A673 (cell line): ENCODE results near the gene TRIM27.

Source experiments
- EZH2 ChIP-seq: fragments of 200-600 bp; sonication (generic); IDR thresholded peaks from 2 replicates; pipeline ENCODE4 v1.6.1; 2017; ENCODE audit warnings: borderline replicate concordance, low read depth, mild to moderate bottlenecking, mixed read lengths, antibody characterized with exemption, low read length; ENCODE audit not compliant: poor library complexity, severe bottlenecking
- TF ChIP-seq, protein P1 (sequence below): fragments of 300-800, 200-600 bp; sonication (generic); conservative IDR thresholded peaks from 2 replicates; pipeline ENCODE4 v1.5.1; 2017; ENCODE audit warnings: low read depth, mild to moderate bottlenecking, antibody characterized with exemption, low read length, moderate library complexity, mixed read lengths

DNA sequence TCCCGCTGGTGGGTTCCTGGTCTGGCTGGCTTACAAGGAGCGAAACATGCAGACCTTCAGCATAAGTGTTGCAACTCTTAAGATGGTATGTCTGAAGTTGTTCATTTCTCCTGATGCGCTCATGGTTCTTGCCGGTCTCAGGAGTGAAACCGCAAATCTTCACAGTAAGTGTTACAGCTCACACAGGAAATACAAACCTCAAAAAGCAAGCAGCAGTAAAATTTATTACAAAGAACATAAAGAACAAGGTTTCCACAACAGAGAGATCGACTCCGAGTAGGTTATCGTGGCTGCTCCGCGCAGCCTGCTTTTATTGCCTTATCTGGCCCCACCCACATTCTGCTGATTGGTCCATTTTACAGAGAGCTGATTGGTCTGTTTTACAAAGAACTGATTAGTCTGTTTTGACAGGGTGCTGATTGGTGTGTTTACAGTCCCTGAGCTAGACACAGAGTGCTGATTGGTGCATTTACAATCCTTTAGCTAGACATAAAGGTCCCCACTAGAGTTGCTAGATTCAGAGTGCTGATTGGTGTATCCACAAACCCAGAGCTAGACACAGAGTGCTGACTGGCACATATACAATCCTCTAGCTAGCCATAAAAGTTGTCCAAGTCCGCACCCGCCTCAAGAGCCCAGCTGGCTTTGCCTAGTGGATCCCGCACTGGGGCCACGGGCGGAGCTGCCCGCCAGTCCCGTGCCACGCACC lies 39.2 kb downstream of the TRIM27 start:
- TF ChIP-seq, protein P1, sequence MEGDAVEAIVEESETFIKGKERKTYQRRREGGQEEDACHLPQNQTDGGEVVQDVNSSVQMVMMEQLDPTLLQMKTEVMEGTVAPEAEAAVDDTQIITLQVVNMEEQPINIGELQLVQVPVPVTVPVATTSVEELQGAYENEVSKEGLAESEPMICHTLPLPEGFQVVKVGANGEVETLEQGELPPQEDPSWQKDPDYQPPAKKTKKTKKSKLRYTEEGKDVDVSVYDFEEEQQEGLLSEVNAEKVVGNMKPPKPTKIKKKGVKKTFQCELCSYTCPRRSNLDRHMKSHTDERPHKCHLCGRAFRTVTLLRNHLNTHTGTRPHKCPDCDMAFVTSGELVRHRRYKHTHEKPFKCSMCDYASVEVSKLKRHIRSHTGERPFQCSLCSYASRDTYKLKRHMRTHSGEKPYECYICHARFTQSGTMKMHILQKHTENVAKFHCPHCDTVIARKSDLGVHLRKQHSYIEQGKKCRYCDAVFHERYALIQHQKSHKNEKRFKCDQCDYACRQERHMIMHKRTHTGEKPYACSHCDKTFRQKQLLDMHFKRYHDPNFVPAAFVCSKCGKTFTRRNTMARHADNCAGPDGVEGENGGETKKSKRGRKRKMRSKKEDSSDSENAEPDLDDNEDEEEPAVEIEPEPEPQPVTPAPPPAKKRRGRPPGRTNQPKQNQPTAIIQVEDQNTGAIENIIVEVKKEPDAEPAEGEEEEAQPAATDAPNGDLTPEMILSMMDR: no peak
- TF ChIP-seq EZH2: no peak
